GM23338 (cell line): ENCODE measurements around the gene PKD1L1. TPM values are rescaled to one million over a fixed set of nuclear protein-coding genes. Genes with fewer than 3 reads are reported as not detected.

Source experiments
- ATAC-seq: fragments of 200-7000 bp; cut with Tn5 transposase; 3 replicates; pipeline ENCODE4 v1.9.1; 2020
- DNase-seq: peaks from one replicate; pipeline ENCODE4 v3.0.0-alpha.2; 2015; ENCODE audit warnings: low spot score
- H2AFZ ChIP-seq: fragments of 200-600 bp; sonication (generic); 2 replicates; pipeline ENCODE4 v1.8.0; 2016; ENCODE audit warnings: antibody characterized with exemption, mild to moderate bottlenecking, moderate library complexity
- H3F3A ChIP-seq: fragments of 200-600 bp; sonication (generic); replicated peaks from 2 replicates; pipeline ENCODE4 v1.8.0; 2017; ENCODE audit warnings: antibody characterized with exemption, mixed run types, low read depth
- H3K27ac ChIP-seq: fragments of 200-600 bp; sonication (generic); 2 replicates; pipeline ENCODE4 v1.6.1; 2016; ENCODE audit warnings: low read depth
- H3K27me3 ChIP-seq: fragments of 200-600 bp; sonication (generic); 2 replicates; pipeline ENCODE4 v1.8.0; 2016; ENCODE audit warnings: mild to moderate bottlenecking, mixed run types, moderate library complexity; ENCODE audit not compliant: insufficient read depth
- H3K36me3 ChIP-seq: fragments of 200-600 bp; sonication (generic); 2 replicates; pipeline ENCODE4 v1.8.0; 2016; ENCODE audit warnings: mild to moderate bottlenecking; ENCODE audit not compliant: insufficient read depth
- H3K4me1 ChIP-seq: fragments of 200-600 bp; sonication (generic); 2 replicates; pipeline ENCODE4 v1.8.0; 2016; ENCODE audit warnings: mild to moderate bottlenecking, moderate library complexity; ENCODE audit not compliant: insufficient read depth
- H3K4me2 ChIP-seq: fragments of 200-600 bp; sonication (generic); 2 replicates; pipeline ENCODE4 v1.7.1; 2017; ENCODE audit warnings: mixed run types
- H3K4me3 ChIP-seq: fragments of 200-600 bp; sonication (generic); 2 replicates; pipeline ENCODE4 v1.6.1; 2016; ENCODE audit warnings: mixed run types
- H3K79me2 ChIP-seq: fragments of 200-600 bp; sonication (generic); replicated peaks from 2 replicates; pipeline ENCODE4 v1.8.0; 2017; ENCODE audit warnings: mild to moderate bottlenecking; ENCODE audit not compliant: insufficient read depth
- H3K9me2 ChIP-seq: fragments of 200-600 bp; sonication (generic); 2 replicates; pipeline ENCODE4 v1.8.0; 2017; ENCODE audit not compliant: insufficient read depth
- H4K20me1 ChIP-seq: fragments of 200-600 bp; sonication (generic); replicated peaks from 2 replicates; pipeline ENCODE4 v1.8.0; 2017; ENCODE audit warnings: mild to moderate bottlenecking; ENCODE audit not compliant: insufficient read depth
- H3K27ac Mint-ChIP-seq: 2 replicates; pipeline ENCODE4 v1.8.0; 2020; ENCODE audit warnings: inconsistent platforms, mild to moderate bottlenecking, moderate library complexity, mixed read lengths
- H3K27me3 Mint-ChIP-seq: 3 replicates; pipeline ENCODE4 v1.8.0; 2022; ENCODE audit warnings: low read depth, mild to moderate bottlenecking, moderate library complexity, mixed read lengths, inconsistent platforms; ENCODE audit not compliant: insufficient read depth, poor library complexity
- H3K36me3 Mint-ChIP-seq: 3 replicates; pipeline ENCODE4 v1.8.0; 2021; ENCODE audit warnings: low read depth, mild to moderate bottlenecking, inconsistent platforms, moderate library complexity, mixed read lengths
- H3K4me1 Mint-ChIP-seq: 3 replicates; pipeline ENCODE4 v1.8.0; 2020; ENCODE audit warnings: mild to moderate bottlenecking, inconsistent platforms, mixed read lengths
- H3K4me3 Mint-ChIP-seq: 3 replicates; pipeline ENCODE4 v1.8.0; 2021; ENCODE audit warnings: moderate library complexity, mild to moderate bottlenecking, inconsistent platforms, mixed read lengths
- H3K9me3 Mint-ChIP-seq: 3 replicates; pipeline ENCODE4 v1.8.0; 2020; ENCODE audit warnings: moderate library complexity, mild to moderate bottlenecking, inconsistent platforms, mixed read lengths
- CREB1 ChIP-seq: fragments of 250-450 bp; sonication (Bioruptor Pico); IDR thresholded peaks from 2 replicates; pipeline ENCODE4 v1.5.0; 2020; ENCODE audit warnings: low read depth, mild to moderate bottlenecking, moderate library complexity
- EZH2 ChIP-seq: fragments of 200-600 bp; sonication (generic); IDR thresholded peaks from one replicate; pipeline ENCODE4 v1.8.0; 2017; ENCODE audit warnings: antibody characterized with exemption, mild to moderate bottlenecking, low read depth; ENCODE audit not compliant: unreplicated experiment
- EZH2phosphoT487 ChIP-seq: fragments of 200-600 bp; sonication (generic); IDR thresholded peaks from one replicate; pipeline ENCODE4 v1.8.1; 2018; ENCODE audit warnings: antibody characterized with exemption; ENCODE audit not compliant: unreplicated experiment
- JUNB ChIP-seq: IDR thresholded peaks from one replicate; pipeline ENCODE4 v1.6.1; 2016; ENCODE audit warnings: antibody characterized with exemption; ENCODE audit not compliant: unreplicated experiment
- NANOG ChIP-seq: IDR thresholded peaks from 2 replicates; pipeline ENCODE4 v1.6.1; 2016; ENCODE audit warnings: antibody characterized with exemption, borderline replicate concordance
- POLR2AphosphoS5 ChIP-seq: IDR thresholded peaks from 2 replicates; pipeline ENCODE4 v1.6.1; 2016; ENCODE audit warnings: antibody characterized with exemption, low read depth
- STAT1 ChIP-seq: IDR thresholded peaks from one replicate; pipeline ENCODE4 v1.6.1; 2016; ENCODE audit warnings: antibody characterized with exemption; ENCODE audit not compliant: unreplicated experiment
- ZNF114 ChIP-seq: fragments of 250-450 bp; sonication (Bioruptor Pico); IDR thresholded peaks from 2 replicates; pipeline ENCODE4 v1.5.0; 2020; ENCODE audit warnings: mild to moderate bottlenecking, moderate library complexity
- ZNF331 ChIP-seq: fragments of 250-450 bp; sonication (Bioruptor Pico); IDR thresholded peaks from 2 replicates; pipeline ENCODE4 v1.5.0; 2020; ENCODE audit warnings: low read depth, mild to moderate bottlenecking, moderate library complexity
- polyA plus RNA-seq: library from polyadenylated mRNA; unstranded; fragments of >200 nt; fragmentation: Nextera tagmentation; extraction: Ambion mirVana; gene quantifications from 2 replicates; pipeline ENCODE4 v1.2.1, GENCODE V29; 2016
- total RNA-seq: library from RNA; depleted of rRNA; stranded (reverse); fragments of >200 nt; shearing (Covaris generic); gene quantifications from 2 replicates; pipeline ENCODE4 v1.2.3, GENCODE V29; 2014
- TF ChIP-seq, protein P1 (sequence below): fragments of 250-450 bp; sonication (Bioruptor Pico); IDR thresholded peaks from 2 replicates; pipeline ENCODE4 v1.5.0; 2020; ENCODE audit warnings: mild to moderate bottlenecking, moderate library complexity
- TF ChIP-seq, protein P2 (sequence below): IDR thresholded peaks from 2 replicates; pipeline ENCODE4 v1.6.1; 2016; ENCODE audit warnings: antibody characterized with exemption
- TF ChIP-seq, protein P3 (sequence below), 2 experiments: fragments of 200-600 bp in 1 of 2; sonication (generic) in 1 of 2; conservative IDR thresholded peaks; 2 replicates each; pipeline versions ENCODE4 v1.5.1 to v1.6.1; 2016 to 2017; ENCODE audit warnings: antibody characterized with exemption in 2 of 2, low read depth in 2 of 2, mild to moderate bottlenecking in 2 of 2, moderate library complexity in 1 of 2
- TF ChIP-seq, protein P4 (sequence below): IDR thresholded peaks from one replicate; pipeline ENCODE4 v1.6.1; 2018; ENCODE audit warnings: antibody characterized with exemption; ENCODE audit not compliant: unreplicated experiment

Gene PKD1L1
- total and polyA plus RNA-seq, 2 experiments from 2014 or later: 0.03 TPM; not detected in 1

DNA sequence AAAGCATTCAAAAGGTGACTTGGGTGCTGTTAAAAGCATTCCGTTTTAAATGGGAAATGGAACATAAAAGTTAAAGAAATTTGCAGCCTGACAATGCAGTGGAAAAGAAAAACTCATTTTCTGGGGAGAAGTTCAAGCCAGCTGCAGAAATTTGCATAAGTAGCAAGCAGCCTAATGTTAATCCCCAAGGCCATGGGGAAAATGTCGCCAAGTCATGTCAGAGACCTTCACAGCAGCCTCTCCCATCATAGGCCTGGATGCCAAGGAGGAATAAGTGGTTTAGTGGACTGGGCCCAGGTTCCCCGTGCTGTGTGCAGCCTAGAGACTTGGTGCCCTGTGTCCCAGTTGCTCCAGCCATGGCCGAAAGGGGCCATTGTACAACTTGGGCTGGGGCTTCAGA is 154.2 kb downstream of the PKD1L1 start:
- H3K27ac ChIP-seq: no peak overlapping the region
- no peaks in the 10 kb centered on the region for H3K4me1 Mint-ChIP-seq

More for the DNA sequence above, 154.2 kb downstream of the PKD1L1 start:
- H3K4me3 Mint-ChIP-seq: no peak overlapping the region
- Histone ChIP-seq H3K4me3 (no peak overlapping the region), H4K20me1 (no peaks in the 10 kb centered on the region), H3K36me3 (no peaks in the 10 kb centered on the region), H3F3A (no peaks in the 10 kb centered on the region), H2AFZ (no peak overlapping the region), H3K27me3 (no peaks in the 10 kb centered on the region), H3K9me2 (no peaks in the 10 kb centered on the region), H3K4me2 (no peak overlapping the region), H3K79me2 (no peaks in the 10 kb centered on the region), H3K4me1 (no peaks in the 10 kb centered on the region)
- H3K36me3 Mint-ChIP-seq: no peaks in the 10 kb centered on the region
- DNase-seq (no peak), ATAC-seq (no peak)
- TF ChIP-seq EZH2phosphoT487 (no peak), ZNF331 (no peak), EZH2 (no peak), JUNB (no peak), STAT1 (no peak), ZNF114 (CRISPR knock-in tag) (no peak), POLR2AphosphoS5 (no peak), CREB1 (CRISPR knock-in tag) (no peak), NANOG (no peak)
- TF ChIP-seq, protein P1, sequence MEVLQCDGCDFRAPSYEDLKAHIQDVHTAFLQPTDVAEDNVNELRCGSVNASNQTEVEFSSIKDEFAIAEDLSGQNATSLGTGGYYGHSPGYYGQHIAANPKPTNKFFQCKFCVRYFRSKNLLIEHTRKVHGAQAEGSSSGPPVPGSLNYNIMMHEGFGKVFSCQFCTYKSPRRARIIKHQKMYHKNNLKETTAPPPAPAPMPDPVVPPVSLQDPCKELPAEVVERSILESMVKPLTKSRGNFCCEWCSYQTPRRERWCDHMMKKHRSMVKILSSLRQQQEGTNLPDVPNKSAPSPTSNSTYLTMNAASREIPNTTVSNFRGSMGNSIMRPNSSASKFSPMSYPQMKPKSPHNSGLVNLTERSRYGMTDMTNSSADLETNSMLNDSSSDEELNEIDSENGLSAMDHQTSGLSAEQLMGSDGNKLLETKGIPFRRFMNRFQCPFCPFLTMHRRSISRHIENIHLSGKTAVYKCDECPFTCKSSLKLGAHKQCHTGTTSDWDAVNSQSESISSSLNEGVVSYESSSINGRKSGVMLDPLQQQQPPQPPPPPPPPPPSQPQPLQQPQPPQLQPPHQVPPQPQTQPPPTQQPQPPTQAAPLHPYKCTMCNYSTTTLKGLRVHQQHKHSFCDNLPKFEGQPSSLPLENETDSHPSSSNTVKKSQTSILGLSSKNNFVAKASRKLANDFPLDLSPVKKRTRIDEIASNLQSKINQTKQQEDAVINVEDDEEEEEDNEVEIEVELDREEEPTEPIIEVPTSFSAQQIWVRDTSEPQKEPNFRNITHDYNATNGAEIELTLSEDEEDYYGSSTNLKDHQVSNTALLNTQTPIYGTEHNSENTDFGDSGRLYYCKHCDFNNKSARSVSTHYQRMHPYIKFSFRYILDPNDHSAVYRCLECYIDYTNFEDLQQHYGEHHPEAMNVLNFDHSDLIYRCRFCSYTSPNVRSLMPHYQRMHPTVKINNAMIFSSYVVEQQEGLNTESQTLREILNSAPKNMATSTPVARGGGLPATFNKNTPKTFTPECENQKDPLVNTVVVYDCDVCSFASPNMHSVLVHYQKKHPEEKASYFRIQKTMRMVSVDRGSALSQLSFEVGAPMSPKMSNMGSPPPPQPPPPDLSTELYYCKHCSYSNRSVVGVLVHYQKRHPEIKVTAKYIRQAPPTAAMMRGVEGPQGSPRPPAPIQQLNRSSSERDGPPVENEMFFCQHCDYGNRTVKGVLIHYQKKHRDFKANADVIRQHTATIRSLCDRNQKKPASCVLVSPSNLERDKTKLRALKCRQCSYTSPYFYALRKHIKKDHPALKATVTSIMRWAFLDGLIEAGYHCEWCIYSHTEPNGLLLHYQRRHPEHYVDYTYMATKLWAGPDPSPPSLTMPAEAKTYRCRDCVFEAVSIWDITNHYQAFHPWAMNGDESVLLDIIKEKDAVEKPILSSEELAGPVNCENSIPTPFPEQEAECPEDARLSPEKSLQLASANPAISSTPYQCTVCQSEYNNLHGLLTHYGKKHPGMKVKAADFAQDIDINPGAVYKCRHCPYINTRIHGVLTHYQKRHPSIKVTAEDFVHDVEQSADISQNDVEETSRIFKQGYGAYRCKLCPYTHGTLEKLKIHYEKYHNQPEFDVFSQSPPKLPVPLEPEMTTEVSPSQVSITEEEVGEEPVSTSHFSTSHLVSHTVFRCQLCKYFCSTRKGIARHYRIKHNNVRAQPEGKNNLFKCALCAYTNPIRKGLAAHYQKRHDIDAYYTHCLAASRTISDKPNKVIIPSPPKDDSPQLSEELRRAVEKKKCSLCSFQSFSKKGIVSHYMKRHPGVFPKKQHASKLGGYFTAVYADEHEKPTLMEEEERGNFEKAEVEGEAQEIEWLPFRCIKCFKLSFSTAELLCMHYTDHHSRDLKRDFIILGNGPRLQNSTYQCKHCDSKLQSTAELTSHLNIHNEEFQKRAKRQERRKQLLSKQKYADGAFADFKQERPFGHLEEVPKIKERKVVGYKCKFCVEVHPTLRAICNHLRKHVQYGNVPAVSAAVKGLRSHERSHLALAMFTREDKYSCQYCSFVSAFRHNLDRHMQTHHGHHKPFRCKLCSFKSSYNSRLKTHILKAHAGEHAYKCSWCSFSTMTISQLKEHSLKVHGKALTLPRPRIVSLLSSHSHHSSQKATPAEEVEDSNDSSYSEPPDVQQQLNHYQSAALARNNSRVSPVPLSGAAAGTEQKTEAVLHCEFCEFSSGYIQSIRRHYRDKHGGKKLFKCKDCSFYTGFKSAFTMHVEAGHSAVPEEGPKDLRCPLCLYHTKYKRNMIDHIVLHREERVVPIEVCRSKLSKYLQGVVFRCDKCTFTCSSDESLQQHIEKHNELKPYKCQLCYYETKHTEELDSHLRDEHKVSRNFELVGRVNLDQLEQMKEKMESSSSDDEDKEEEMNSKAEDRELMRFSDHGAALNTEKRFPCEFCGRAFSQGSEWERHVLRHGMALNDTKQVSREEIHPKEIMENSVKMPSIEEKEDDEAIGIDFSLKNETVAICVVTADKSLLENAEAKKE (CRISPR knock-in tag): no peak
- TF ChIP-seq, protein P2, sequence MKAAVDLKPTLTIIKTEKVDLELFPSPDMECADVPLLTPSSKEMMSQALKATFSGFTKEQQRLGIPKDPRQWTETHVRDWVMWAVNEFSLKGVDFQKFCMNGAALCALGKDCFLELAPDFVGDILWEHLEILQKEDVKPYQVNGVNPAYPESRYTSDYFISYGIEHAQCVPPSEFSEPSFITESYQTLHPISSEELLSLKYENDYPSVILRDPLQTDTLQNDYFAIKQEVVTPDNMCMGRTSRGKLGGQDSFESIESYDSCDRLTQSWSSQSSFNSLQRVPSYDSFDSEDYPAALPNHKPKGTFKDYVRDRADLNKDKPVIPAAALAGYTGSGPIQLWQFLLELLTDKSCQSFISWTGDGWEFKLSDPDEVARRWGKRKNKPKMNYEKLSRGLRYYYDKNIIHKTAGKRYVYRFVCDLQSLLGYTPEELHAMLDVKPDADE: no peak
- TF ChIP-seq, protein P3, sequence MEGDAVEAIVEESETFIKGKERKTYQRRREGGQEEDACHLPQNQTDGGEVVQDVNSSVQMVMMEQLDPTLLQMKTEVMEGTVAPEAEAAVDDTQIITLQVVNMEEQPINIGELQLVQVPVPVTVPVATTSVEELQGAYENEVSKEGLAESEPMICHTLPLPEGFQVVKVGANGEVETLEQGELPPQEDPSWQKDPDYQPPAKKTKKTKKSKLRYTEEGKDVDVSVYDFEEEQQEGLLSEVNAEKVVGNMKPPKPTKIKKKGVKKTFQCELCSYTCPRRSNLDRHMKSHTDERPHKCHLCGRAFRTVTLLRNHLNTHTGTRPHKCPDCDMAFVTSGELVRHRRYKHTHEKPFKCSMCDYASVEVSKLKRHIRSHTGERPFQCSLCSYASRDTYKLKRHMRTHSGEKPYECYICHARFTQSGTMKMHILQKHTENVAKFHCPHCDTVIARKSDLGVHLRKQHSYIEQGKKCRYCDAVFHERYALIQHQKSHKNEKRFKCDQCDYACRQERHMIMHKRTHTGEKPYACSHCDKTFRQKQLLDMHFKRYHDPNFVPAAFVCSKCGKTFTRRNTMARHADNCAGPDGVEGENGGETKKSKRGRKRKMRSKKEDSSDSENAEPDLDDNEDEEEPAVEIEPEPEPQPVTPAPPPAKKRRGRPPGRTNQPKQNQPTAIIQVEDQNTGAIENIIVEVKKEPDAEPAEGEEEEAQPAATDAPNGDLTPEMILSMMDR (conservative IDR thresholded peaks at IDR 0.05; ENCODE audit: low read depth in 2 of 2): no peak
- TF ChIP-seq, protein P4, sequence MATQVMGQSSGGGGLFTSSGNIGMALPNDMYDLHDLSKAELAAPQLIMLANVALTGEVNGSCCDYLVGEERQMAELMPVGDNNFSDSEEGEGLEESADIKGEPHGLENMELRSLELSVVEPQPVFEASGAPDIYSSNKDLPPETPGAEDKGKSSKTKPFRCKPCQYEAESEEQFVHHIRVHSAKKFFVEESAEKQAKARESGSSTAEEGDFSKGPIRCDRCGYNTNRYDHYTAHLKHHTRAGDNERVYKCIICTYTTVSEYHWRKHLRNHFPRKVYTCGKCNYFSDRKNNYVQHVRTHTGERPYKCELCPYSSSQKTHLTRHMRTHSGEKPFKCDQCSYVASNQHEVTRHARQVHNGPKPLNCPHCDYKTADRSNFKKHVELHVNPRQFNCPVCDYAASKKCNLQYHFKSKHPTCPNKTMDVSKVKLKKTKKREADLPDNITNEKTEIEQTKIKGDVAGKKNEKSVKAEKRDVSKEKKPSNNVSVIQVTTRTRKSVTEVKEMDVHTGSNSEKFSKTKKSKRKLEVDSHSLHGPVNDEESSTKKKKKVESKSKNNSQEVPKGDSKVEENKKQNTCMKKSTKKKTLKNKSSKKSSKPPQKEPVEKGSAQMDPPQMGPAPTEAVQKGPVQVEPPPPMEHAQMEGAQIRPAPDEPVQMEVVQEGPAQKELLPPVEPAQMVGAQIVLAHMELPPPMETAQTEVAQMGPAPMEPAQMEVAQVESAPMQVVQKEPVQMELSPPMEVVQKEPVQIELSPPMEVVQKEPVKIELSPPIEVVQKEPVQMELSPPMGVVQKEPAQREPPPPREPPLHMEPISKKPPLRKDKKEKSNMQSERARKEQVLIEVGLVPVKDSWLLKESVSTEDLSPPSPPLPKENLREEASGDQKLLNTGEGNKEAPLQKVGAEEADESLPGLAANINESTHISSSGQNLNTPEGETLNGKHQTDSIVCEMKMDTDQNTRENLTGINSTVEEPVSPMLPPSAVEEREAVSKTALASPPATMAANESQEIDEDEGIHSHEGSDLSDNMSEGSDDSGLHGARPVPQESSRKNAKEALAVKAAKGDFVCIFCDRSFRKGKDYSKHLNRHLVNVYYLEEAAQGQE: no peak
- no peaks in the 10 kb centered on the region for H3K27me3 Mint-ChIP-seq
- no peak overlapping the region for H3K27ac Mint-ChIP-seq
- 0 out of 3 replicates have a peak, but pooled peaks cover 2% of the 10 kb centered on the region for H3K9me3 Mint-ChIP-seq
